Measurements from ENCODE around the gene RHEB.
A peak's percentile ranks its signal among the peaks of the same experiment; 100 is the strongest.

RHEB gene

GRCh38 chr7:151550656-151551286 is 31.1 kb upstream of the RHEB start:
- Histone ChIP-seq H3K27ac (no peak overlapping the region), H3K36me3 (replicated peaks) (peaks cover 4% of the 10 kb centered on the region), H3K4me3 (ENCODE audit: low read depth, low read length) (no peak overlapping the region), H3K27me3 (replicated peaks) (no peaks in the 10 kb centered on the region)
- DNase-seq, result peak; percentile 85
- no peak for TF ChIP-seq CTCF (IDR thresholded peaks at IDR 0.05; ENCODE audit: low read depth, low read length, missing control alignments)
- in situ Hi-C loops (cut with HindIII; ENCODE audit: low pct_ligation_motif_present, low sequenced_read_pairs), result no loop called here

- no peak for TF ChIP-seq CTCF (IDR thresholded peaks at IDR 0.05; ENCODE audit: low read depth, low read length, missing control alignments)
- H3K4me3 ChIP-seq (ENCODE audit: low read depth, low read length), result no peak overlapping the region
- no peak overlapping the region for H3K27ac ChIP-seq
- H3K27me3 ChIP-seq (replicated peaks), result no peaks in the 10 kb centered on the region
- in situ Hi-C loops (cut with HindIII; ENCODE audit: low pct_ligation_motif_present, low sequenced_read_pairs), result no loop called here
- no peak for DNase-seq
- H3K36me3 ChIP-seq (replicated peaks), result no peaks in the 10 kb centered on the region
Observed at GRCh38 chr7:151549644-151550043, 29.9 kb upstream of the RHEB start.

- in situ Hi-C loops (cut with HindIII; ENCODE audit: low pct_ligation_motif_present, low sequenced_read_pairs), result no loop called here
- Histone ChIP-seq H3K36me3 (replicated peaks) (no peaks in the 10 kb centered on the region), H3K4me3 (ENCODE audit: low read depth, low read length) (no peak overlapping the region), H3K27ac (no peak overlapping the region), H3K27me3 (replicated peaks) (no peaks in the 10 kb centered on the region)
- TF ChIP-seq CTCF (IDR thresholded peaks at IDR 0.05; ENCODE audit: low read depth, low read length, missing control alignments), result no peak
- DNase-seq, result no peak
Observed at GRCh38 chr7:151549083-151549482, 29.4 kb upstream of the RHEB start.

- H3K27ac ChIP-seq, result no peak overlapping the region
- no peak overlapping the region for H3K4me3 ChIP-seq (ENCODE audit: low read depth, low read length)
- in situ Hi-C loops (cut with HindIII; ENCODE audit: low pct_ligation_motif_present, low sequenced_read_pairs), result no loop called here
- no peaks in the 10 kb centered on the region for H3K27me3 ChIP-seq (replicated peaks)
- no peak for DNase-seq
- TF ChIP-seq CTCF (IDR thresholded peaks at IDR 0.05; ENCODE audit: low read depth, low read length, missing control alignments), result no peak
- no peaks in the 10 kb centered on the region for H3K36me3 ChIP-seq (replicated peaks)
Observed at GRCh38 chr7:151544183-151544582, 24.5 kb upstream of the RHEB start.

GRCh38 chr7:151542606-151543130 is 23.0 kb upstream of the RHEB start:
- Histone ChIP-seq H3K27ac (no peak overlapping the region), H3K36me3 (replicated peaks) (no peaks in the 10 kb centered on the region), H3K4me3 (ENCODE audit: low read depth, low read length) (no peak overlapping the region), H3K27me3 (replicated peaks) (no peaks in the 10 kb centered on the region)
- no peak for DNase-seq
- in situ Hi-C loops (cut with HindIII; ENCODE audit: low pct_ligation_motif_present, low sequenced_read_pairs), result no loop called here
- TF ChIP-seq CTCF (IDR thresholded peaks at IDR 0.05; ENCODE audit: low read depth, low read length, missing control alignments), result no peak
